Measurements from ENCODE around the gene PRKN. TPM values are rescaled to one million over a fixed set of nuclear protein-coding genes. Genes with fewer than 3 reads are reported as not detected.

The PRKN gene
- total RNA-seq, 1 experiment from 2014 or later = 1.2 TPM

GRCh38 chr6:161637658-161638057 lies 1089.9 kb downstream of the PRKN start:
- Histone ChIP-seq H3K4me1 (ENCODE audit: insufficient read depth, low read length, poor library complexity, severe bottlenecking) (peaks cover 5% of the 10 kb centered on the region), H3K36me3 (ENCODE audit: insufficient read depth, low read length, poor library complexity, severe bottlenecking) (no peaks in the 10 kb centered on the region), H3K4me3 (ENCODE audit: low read depth, low read length, poor library complexity, severe bottlenecking) (no peak overlapping the region), H3K9me3 (ENCODE audit: low read depth, low read length, poor library complexity, severe bottlenecking) (no peaks in the 10 kb centered on the region), H3K27ac (ENCODE audit: low read depth, low read length, poor library complexity, severe bottlenecking) (no peak overlapping the region), H3K27me3 (replicated peaks; ENCODE audit: insufficient read depth, low read depth, low read length, poor library complexity) (no peaks in the 10 kb centered on the region)
- ChIA-PET POLR2A (ENCODE audit: low non-redundant PET) (interaction anchor here (0.6 kb wide), 1 partner anchor 905 kb away, joined by 4 read pairs; no protein-coding TSS in a partner anchor), CTCF (no interaction called here)
- BruUV-seq (replicated peaks) = no TSS peak
- TF ChIP-seq CTCF (conservative IDR thresholded peaks at IDR 0.05; ENCODE audit: low read depth, low read length) = no peak
- TF ChIP-seq EZH2 (IDR thresholded peaks at IDR 0.05; ENCODE audit: borderline replicate concordance, low read depth, low read length, poor library complexity, severe bottlenecking) = no peak
- intact Hi-C loops (cut with micrococcal nuclease; ENCODE audit: unreplicated experiment) = no loop called here
- DNase-seq (ENCODE audit: low spot score) = no peak

GRCh38 chr6:161636882-161637430 lies 1090.6 kb downstream of the PRKN start:
- Histone ChIP-seq H3K27ac (ENCODE audit: low read depth, low read length, poor library complexity, severe bottlenecking) (no peak overlapping the region), H3K36me3 (ENCODE audit: insufficient read depth, low read length, poor library complexity, severe bottlenecking) (no peaks in the 10 kb centered on the region), H3K9me3 (ENCODE audit: low read depth, low read length, poor library complexity, severe bottlenecking) (no peaks in the 10 kb centered on the region), H3K4me1 (ENCODE audit: insufficient read depth, low read length, poor library complexity, severe bottlenecking) (peaks cover 11% of the 10 kb centered on the region), H3K27me3 (replicated peaks; ENCODE audit: insufficient read depth, low read depth, low read length, poor library complexity) (no peaks in the 10 kb centered on the region), H3K4me3 (ENCODE audit: low read depth, low read length, poor library complexity, severe bottlenecking) (no peak overlapping the region)
- TF ChIP-seq EZH2 (IDR thresholded peaks at IDR 0.05; ENCODE audit: borderline replicate concordance, low read depth, low read length, poor library complexity, severe bottlenecking) (no peak), CTCF (conservative IDR thresholded peaks at IDR 0.05; ENCODE audit: low read depth, low read length) (no peak)
- intact Hi-C loops (cut with micrococcal nuclease; ENCODE audit: unreplicated experiment) = no loop called here
- no peak for DNase-seq (ENCODE audit: low spot score)
- CTCF ChIA-PET = no interaction called here
- no TSS peak for BruUV-seq (replicated peaks)
- POLR2A ChIA-PET (ENCODE audit: low non-redundant PET) = no interaction called here

GRCh38 chr6:161635975-161636374 lies 1091.6 kb downstream of the PRKN start:
- Histone ChIP-seq H3K27me3 (replicated peaks; ENCODE audit: insufficient read depth, low read depth, low read length, poor library complexity) (no peaks in the 10 kb centered on the region), H3K4me1 (ENCODE audit: insufficient read depth, low read length, poor library complexity, severe bottlenecking) (peaks cover 14% of the 10 kb centered on the region), H3K36me3 (ENCODE audit: insufficient read depth, low read length, poor library complexity, severe bottlenecking) (no peaks in the 10 kb centered on the region), H3K4me3 (ENCODE audit: low read depth, low read length, poor library complexity, severe bottlenecking) (no peak overlapping the region), H3K27ac (ENCODE audit: low read depth, low read length, poor library complexity, severe bottlenecking) (no peak overlapping the region), H3K9me3 (ENCODE audit: low read depth, low read length, poor library complexity, severe bottlenecking) (no peaks in the 10 kb centered on the region)
- BruUV-seq (replicated peaks) = no TSS peak
- CTCF ChIA-PET = no interaction called here
- TF ChIP-seq CTCF (conservative IDR thresholded peaks at IDR 0.05; ENCODE audit: low read depth, low read length) (no peak), EZH2 (IDR thresholded peaks at IDR 0.05; ENCODE audit: borderline replicate concordance, low read depth, low read length, poor library complexity, severe bottlenecking) (no peak)
- no peak for DNase-seq (ENCODE audit: low spot score)
- POLR2A ChIA-PET (ENCODE audit: low non-redundant PET) = no interaction called here
- intact Hi-C loops (cut with micrococcal nuclease; ENCODE audit: unreplicated experiment) = no loop called here

All from A673 (cell line).